Left cardiac atrium (tissue), 4 donors: ENCODE results near the gene C2CD2. TPM values are rescaled to one million over a fixed set of nuclear protein-coding genes. Genes with fewer than 3 reads are reported as not detected.
A peak's percentile ranks its signal among the peaks of the same experiment; 100 is the strongest.

Experiments
- ATAC-seq, 2 donors: fragments of 200-7000 bp; cut with Tn5 transposase; one replicate each; pipeline ENCODE4 v1.9.1; 2020; ENCODE audit warnings: mild to moderate bottlenecking in 2 of 2, moderate library complexity in 2 of 2
- DNase-seq: peaks from one replicate; pipeline ENCODE4 v3.0.0-alpha.2; 2020
- intact Hi-C, 2 donors: fragments of 100-400 bp; cut with DNase I; formaldehyde crosslinking; loops; one replicate each; pipeline versions ENCODE4 v1.14.1 to v1.15.1; 2022 to 2023
- total RNA-seq, 2 donors: library from RNA; stranded (reverse); fragmentation: NEBNext Ultra II Directional; extraction: Animal tissue kit (Norgen Biotek cat#: 25700); gene quantifications; one replicate each; pipeline ENCODE4 v1.2.1, GENCODE V29; 2021
- donor health status: DM: no; HTN: yes; CAD: no.
- donor health status: DM: no; HTN: yes; CAD: no; lungs with severe emphysema.
- donor health status: DM: yes; HTN: yes; CAD: no.
- donor health status: Dilated cardiomyopathy.

C2CD2 gene
- total RNA-seq, 2 donors from 2014 or later, result 16.2 to 17.1 TPM

DNA sequence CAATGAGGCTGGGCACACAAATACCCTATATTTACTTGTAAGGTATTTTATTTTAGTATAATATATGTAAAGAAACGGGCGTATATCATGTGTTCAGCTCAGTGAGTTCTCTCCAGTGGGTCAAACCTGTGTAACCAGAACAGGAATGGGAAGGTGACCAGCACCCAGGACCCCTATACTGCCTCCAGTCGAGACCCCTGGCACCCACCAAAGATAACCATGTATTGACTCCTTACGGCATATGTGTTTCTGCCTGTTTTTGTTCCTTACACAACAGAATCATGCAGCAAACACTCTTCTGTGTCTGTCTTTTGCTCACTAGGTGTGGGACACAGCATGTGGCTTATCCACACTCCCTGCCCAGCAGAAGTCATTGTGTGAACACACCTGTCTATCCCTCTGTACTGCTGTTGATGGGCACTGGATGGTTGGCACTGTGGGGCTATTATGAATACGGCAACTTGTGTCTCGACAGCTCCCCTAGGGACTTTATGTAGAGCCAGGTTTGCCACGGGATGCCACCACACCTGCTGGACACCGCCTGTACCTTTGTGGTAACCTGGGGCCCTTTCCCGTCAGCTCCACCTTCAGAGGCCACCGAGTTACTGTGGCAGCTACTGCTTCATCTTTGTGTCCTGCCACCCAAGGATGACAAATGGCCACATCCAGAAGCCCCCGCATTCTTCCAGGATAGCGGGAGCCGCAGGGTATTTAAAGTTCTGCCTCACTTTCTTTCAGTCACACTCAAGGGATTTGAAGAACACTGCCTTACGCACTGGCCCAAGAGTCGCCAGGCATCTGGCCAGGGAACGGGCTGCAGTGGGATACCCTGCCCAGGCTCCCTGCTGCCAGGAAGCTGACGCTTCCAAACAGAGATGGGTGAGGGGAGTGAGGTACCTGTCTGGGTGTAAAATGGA lies 23.5 kb upstream of the C2CD2 start:
- no peak for ATAC-seq
- no peak for DNase-seq
- intact Hi-C loops, result no loop called here

DNA sequence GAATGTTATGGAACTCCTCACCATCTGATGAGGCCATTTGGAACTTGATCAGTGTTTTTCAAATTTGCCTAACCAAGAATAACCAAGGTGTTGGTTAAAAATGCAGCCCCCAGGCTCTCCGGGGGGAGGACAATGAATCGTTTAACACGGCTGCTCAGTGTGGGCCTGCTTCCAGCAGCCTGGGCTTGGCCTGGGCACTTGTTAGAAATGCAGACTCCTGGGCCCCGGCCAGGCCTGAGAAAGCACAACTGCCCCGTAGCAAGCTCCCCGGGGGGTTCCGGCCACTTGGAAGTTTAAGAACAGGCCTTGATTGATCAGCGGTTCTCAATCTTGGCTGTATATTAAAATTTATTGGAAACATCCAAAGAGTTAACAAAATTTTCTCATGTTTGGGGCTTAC lies 22.8 kb upstream of the C2CD2 start:
- ATAC-seq (no peak), DNase-seq (no peak)
- intact Hi-C loops, result no loop called here

DNA sequence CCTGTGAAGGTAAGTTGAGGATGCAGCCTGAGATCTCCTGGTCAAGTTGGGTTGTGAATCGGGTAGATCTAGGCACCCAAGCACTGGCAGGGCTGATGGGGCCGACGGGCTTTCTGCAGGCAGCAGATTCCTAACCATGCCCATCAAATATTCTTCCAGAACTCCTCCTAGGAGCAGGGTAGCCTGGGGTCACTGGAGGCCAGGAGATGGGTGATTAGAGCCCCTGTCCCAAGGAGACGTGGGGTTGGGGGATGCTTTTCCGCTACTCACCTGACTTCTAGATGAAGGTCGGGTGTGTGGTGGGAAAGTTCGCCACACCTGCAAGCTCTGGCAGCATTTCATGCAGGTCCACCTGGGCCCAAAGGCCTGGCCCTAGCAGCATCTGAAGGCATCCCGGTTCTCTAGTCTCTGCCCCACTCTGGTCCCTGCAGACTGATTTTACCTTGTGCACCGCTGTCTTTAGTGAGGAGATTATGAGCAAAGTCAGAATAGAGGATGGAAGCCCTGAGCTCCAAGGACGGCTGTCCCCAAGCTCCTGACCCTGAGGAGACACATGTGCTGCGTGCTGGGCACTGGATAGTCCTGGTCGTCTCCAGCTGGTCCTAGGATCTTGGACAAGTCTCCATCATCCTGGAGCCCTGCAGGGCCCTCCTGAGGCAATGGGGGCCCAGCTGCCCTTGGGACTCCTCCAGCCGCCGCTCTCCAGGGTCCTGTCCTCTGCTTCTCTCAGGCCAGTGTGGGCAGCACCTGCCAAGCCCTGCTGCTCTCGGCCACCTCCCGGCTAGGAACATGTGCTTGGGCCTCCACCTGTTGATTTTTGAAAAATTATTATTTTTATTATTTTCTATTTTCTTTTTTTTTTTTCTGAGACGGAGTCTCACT lies 21.8 kb upstream of the C2CD2 start:
- intact Hi-C loops, result no loop called here
- no peak for ATAC-seq
- no peak for DNase-seq

DNA sequence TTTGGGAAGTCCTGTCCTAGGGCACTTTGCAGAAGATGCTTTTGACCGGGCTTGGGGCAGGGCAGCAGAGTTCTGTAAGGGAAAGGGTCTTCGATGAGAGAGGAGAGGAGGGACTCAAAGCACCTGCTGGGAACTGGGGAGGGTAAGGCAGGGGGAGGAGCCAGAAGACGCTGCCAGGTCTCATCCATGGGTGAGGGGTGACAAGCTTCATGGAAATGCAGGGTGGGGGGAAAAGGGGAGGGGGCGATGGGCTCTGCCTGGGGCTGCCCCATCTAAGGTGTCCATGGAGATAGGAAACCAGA lies 20.9 kb upstream of the C2CD2 start:
- ATAC-seq, result no peak
- intact Hi-C loops, result no loop called here
- DNase-seq, result no peak

DNA sequence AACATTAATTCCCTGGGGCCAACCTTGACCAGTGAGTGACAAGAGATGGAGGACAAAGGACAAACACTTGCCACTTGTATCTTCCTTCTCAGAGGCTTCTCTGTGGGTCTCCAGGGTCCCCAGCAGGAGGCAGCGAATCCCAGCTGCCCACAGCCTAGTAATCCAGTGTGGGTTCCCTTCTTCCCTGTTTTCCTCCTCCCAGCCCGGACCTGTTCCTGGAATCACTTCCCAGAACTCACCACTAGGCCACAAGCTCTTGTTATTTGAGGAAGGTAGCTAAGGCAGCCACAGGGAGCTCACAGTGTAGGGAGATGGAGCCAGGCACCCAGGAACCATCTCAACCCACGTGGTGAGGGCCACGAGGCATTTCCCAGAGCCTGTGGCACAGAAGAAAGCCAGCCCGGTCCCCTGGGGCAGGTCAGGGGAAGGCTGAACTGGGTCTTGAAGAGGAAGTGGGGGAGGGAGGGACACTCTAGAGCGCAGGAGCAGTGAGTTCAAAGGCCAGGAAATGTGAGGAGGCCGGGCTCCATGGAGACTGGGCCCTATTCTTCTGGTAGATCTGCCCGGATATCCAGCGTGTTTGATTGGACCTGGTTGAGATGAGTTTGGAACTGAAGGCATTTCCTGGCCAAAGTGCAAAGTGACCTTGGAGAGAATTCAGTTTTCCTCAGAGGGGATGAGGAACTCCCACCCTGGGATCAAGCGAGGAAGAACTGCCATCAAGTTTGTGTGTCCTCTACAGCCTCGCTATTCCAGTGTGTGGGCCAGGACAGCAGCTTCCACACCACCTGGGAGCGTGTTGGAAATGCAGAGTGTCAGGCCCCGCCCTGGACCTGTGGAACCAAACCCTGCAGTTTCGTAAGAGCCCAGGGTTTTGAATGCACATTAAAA lies 20.3 kb upstream of the C2CD2 start:
- peak; percentile 55 to 72 for ATAC-seq
- DNase-seq, result peak; percentile 48
- intact Hi-C loops, result no loop called here

DNA sequence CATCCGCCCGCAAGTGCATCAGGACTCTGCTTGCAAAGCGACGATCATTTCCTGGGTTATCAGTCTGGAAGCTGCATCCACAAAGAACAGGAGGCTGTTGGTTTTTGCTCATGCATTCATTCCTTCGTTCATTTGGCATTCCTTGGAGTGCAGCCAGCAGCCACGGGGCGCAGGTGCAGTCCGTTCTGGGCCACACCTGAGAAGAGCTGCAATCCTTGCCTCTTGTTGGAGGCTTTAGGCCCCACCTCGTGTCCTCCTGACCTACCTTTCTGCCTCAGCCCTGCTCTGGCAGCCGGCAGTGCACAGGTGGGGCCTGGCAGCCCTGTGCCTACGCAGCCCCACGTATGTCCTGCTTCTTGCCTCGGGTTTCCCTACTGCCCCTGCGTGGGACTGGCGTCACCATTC lies 19.6 kb upstream of the C2CD2 start:
- DNase-seq (no peak), ATAC-seq (no peak)
- intact Hi-C loops, result no loop called here

DNA sequence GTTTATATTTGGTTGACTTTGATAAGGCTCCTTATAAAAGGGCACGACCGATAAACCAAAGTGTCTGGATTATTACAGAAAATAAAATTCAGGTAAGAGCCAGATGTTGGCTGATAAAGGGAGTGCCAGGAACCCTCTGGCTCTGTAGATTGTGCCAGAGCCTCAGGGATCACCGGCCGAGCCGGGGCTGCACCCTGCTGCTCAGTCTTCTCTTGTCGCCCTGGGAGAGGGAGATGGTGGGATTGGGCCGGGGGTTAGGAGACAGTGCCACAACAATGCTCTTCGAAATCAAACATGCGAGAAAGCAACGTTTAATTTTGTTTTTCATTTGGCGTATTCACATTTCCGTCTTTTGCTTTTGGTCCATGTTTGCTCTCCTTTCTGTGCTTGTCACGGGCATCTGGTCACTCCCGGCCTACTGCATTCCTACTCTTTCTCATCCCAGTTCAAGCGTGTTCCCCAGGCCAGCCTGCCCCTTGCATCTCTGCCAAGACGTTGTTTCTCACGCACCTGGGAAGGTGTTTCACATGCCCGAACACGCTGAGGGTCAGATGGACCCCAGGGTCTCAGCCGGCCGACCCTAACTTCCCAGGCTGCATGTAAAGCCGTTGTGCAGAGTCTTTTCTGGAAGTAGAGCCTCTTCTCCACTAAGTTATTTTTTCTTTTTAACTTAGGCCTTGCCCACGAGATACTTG lies 18.8 kb upstream of the C2CD2 start:
- no peak for DNase-seq
- intact Hi-C loops, result no loop called here
- ATAC-seq, result no peak

DNA sequence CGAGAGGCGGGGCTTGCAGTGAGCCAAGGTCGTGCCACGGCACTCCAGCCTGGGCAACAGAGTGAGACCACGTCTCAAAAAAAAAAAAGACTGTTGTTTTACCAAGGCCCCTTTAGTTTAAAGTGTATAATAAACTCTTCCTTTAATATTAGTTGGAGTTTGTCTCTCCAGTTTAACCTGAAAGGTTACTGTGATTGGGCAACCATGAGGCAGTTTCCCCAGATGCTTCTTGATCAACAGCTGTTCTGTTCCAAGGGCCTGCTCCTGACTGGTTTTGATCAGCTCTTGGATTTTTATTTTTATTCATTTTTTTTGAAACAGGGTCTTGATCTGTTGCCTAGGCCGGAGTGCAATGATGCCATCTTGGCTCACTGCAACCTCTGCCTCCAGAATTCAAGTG lies 18.1 kb upstream of the C2CD2 start:
- DNase-seq (no peak), ATAC-seq (no peak)
- intact Hi-C loops, result no loop called here

DNA sequence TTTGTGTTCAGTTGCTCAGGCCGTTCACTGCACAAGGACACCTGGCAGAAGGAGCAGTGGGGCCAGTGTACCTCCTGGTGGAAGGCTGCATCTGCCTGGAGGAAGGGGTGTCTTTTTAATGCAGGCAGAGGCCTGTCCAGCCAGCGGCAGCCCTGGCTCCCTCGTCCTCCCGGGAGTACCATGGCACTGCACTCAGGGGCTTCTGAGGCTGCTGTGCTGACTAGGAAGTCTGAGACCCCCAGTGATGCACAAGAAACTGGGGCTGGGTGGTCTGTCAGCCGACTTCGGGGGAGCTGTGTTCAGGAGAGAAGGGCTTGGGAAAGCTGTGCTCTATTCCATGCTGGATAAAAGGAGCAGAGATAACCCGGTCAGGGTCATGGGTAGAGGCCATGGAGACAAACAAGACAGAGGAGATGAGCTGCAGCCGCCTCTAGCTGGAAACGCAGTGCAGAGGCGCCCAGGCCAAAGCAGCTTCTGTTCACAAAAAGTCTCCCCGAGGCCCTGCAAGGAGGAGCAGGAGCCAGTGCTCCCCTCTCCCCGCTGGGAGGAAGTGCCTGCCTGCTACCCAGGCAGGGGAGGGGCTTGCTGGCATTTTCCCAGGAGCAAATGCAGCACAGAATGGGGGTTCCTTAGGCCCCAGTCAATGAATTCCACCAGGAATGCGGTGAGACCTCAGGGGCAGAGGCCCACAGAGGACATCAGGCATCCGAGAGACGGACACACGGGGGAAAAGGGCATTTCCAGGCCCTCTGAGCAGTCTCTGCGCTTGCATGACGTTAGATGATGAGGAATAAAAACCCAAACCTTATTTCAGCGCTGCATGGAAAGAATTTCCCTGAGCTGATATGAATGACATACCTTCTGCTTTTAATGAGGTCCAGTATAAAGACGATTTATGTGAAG lies 17.2 kb upstream of the C2CD2 start:
- DNase-seq (no peak), ATAC-seq (no peak)
- intact Hi-C loops, result no loop called here

DNA sequence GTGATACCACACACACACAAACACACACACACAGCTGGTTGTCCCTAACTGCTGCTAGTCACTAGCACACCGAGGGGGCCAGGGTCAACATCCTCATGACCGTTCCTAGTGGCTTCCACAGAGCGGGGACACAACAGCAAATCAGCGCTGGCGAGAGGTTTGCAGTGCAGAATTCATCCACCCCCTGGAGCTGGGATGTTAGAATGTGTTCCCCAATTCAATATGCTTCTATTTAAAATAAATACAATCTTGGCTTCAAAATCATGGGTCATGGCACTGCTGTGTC lies 16.2 kb upstream of the C2CD2 start:
- DNase-seq, result no peak
- intact Hi-C loops, result no loop called here
- ATAC-seq, result no peak

DNA sequence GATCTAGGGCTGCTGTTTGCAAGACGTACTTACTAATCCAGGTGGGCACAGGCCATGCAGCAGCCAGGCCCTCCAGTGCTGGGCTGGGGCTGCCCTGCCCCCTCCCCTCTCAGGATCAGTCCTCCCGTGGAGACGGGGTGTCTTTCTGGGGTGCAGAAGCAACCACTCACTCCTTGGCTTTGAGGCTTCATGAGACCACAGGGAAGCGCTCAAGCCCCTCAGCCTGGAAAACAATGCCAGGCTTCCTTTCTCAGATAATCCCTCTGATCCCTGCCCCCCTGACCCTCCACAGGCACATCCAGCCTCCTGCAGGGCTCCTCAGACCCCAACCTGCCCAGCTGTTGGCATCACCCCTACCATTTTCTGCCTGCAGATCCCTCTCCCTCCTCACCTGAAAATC lies 13.9 kb upstream of the C2CD2 start:
- intact Hi-C loops, result no loop called here
- no peak for ATAC-seq

DNA sequence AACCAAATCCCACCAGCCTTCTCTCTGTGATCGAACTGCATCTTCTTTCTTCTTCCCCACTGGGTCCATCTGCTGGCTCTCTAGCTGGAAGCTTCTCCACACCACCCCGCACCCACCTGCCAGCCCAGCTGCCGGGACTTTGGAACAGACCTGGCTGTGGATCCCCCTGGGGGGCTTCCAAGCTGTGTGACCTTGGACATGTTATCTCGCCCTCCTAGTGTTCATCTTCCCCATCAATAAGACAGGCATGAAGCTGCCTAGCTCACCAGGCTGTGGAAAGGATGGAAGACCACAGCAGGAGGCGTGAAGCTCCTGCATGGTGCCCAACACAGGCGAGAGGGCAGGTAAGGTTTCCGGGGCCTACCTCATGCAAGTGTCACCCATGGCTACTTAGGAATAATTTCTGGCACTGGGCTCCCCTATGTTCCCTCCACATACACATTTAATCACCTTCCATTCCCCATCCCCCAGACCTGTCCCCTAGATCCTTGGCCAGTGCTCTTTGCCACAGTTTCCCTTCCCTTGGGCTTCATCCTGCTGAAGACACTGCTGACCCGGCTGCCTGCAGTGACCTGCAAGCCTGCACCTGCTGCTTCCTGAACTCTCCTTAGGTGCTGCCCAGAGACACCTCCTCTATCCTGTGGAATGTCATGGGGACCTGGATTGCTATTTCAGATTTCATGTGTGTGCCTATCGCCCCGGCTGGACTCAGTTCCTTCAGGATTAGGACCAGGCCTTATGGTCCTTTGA lies 13.2 kb upstream of the C2CD2 start:
- ATAC-seq, result no peak
- DNase-seq, result no peak
- intact Hi-C loops, result no loop called here

More for the DNA sequence above, 13.9 kb upstream of the C2CD2 start:
- DNase-seq, result no peak

DNA sequence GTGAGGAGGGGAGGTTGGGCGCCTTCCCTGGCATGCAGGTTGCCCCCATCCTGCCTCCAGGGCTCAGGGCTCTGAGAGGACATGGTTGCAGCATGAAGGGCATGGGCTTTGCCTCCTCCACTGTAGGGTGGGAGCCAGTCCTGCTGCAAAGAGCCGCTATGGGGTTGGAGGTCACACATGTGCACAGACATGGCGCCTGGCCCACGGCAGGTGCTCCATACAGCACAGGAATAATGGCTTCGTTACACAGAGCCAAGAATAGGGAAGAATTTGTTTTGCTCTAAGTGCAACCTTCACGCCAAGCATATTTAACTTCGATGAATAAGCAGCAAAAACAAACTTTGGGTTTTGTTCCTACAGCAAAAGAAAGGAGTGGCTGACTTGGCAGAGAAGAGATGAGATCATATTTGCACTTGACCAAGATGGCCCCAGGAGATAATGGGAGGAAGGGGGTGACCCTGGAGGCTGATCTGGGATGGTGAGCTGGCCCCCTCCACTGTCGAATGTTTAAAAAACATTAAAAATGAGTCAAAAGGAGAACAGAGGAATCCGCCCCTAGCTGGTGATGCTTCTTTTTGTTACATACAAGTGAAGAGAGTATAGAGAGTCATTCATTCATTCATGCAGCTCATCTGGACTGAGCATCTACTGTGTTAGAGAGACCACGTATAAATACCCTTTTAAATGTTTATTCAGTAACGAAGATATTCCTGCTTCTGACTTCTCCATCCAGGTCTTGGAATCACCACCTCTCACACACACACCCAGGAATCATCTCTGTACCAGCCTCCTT lies 12.4 kb upstream of the C2CD2 start:
- intact Hi-C loops, result no loop called here
- no peak for DNase-seq
- no peak for ATAC-seq

DNA sequence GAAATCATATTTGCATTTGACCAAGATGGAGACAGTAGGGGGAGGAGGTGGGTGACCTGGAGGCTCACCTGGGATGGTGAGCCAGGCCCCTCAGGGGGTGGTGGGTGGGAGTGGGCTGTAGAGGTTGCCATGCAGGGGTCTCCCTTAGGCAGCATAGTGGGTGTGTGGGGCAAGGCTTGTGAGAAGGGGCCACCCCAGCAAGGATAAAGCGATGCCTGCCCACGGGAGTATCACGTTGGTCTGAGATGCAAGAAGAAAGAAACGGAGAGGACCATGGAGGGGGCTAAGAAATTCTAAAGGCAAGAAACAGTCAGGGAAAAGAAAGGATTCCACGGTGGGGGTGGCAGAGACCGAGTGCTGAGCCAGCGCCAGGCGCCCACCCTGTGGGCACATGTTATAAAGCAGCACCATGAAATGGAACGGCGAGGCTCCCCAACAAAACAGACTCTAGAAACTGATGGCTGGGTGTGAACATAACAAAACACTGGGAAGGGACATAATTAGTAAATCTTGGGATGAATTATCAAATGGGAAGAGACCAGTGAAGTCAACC lies 11.7 kb upstream of the C2CD2 start:
- ATAC-seq, result no peak
- intact Hi-C loops, result no loop called here
- DNase-seq, result no peak

DNA sequence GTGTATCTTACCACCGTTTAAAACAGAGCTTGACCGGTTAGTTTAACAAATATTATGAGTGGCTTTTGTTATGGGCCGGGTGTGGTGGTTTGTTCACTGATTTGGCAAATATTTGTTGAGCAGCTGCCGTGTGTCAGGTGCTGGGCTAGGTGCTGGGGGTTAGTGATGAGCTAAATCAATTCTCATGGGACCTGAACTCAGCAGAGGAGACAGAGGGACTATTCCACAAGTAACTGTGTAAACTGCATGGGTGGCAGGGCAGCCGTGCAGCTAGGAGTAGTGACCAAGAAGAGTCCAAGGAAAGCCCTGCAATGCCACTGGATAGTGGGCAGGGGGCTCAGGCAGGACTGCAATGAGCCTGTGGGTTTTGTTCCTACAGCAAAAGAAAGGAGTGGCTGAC lies 11.2 kb upstream of the C2CD2 start:
- no peak for DNase-seq
- intact Hi-C loops, result no loop called here
- no peak for ATAC-seq

DNA sequence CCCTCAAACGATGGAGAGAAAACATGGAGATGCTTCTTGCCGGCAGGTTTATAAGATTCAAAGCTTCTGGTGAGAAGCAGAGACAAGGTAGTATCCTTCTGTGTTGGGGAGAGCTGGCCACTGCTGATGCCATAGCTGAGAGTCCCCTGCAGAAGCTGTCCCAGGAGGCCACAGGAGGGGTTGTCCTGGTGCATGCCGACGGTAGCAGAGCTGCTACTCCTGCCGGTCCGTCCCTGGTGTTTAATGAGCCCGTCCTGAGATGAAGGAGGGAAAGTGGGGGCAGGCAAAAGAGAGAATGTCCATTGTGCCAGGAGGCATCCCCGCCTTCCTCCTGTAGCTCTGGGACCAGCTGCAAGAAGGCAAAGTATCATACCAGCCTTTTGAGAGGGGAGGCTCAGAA lies 10.4 kb upstream of the C2CD2 start:
- DNase-seq (no peak), ATAC-seq (no peak)
- intact Hi-C loops, result no loop called here
